HTERT RPE-1 (cell line): ENCODE data around the gene KIF25.

Source experiments
- in situ Hi-C: fragments of 300-500 bp; cut with MboI; formaldehyde crosslinking; loops from 4 replicates; pipeline ENCODE4 v1.14.3; 2020; ENCODE audit warnings: low sequenced_read_pairs

The KIF25 gene

GRCh38 chr6:168086616-168087015, 89.1 kb downstream of the KIF25 start:
- in situ Hi-C loops = no loop called here

- in situ Hi-C loops = no loop called here
These were observed 90.1 kb downstream of the KIF25 start for GRCh38 chr6:168087436-168088160.

- in situ Hi-C loops = no loop called here
These were observed 90.9 kb downstream of the KIF25 start for GRCh38 chr6:168088161-168089053.

GRCh38 chr6:168089186-168090063, 92.0 kb downstream of the KIF25 start:
- in situ Hi-C loops = no loop called here

GRCh38 chr6:168090064-168090690, 92.7 kb downstream of the KIF25 start:
- in situ Hi-C loops = no loop called here

GRCh38 chr6:168090706-168091105, 93.2 kb downstream of the KIF25 start:
- in situ Hi-C loops = no loop called here

GRCh38 chr6:168091381-168092264, 94.2 kb downstream of the KIF25 start:
- in situ Hi-C loops = no loop called here

GRCh38 chr6:168092541-168092940, 95.1 kb downstream of the KIF25 start:
- in situ Hi-C loops = no loop called here

- in situ Hi-C loops = no loop called here
These were observed 95.6 kb downstream of the KIF25 start for GRCh38 chr6:168093071-168093505.

GRCh38 chr6:168093634-168094033, 96.2 kb downstream of the KIF25 start:
- in situ Hi-C loops = no loop called here
